ENCODE results near the gene MAP2K3.

DNA sequence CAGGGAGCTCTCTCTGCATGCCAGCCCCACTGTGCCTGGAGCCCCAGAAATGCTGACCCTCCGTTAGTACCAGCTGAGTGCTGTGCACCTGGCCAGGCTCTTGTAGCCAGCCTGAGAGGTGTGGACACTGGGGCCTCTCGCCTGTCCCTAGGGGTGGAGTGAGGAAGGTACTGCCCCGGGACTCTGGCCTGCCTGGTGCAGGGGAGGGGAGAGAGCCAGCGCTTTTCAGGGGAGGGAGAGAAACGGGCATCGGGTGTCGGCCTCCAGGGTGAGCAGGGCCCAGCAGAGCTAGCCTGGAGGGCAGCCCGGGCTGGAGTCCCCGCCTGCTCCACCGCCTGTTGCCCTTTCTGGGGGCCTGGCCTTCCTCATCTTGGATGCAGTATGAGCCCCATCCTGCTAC lies 13.1 kb downstream of the MAP2K3 start:
- TF ChIP-seq, protein P1, sequence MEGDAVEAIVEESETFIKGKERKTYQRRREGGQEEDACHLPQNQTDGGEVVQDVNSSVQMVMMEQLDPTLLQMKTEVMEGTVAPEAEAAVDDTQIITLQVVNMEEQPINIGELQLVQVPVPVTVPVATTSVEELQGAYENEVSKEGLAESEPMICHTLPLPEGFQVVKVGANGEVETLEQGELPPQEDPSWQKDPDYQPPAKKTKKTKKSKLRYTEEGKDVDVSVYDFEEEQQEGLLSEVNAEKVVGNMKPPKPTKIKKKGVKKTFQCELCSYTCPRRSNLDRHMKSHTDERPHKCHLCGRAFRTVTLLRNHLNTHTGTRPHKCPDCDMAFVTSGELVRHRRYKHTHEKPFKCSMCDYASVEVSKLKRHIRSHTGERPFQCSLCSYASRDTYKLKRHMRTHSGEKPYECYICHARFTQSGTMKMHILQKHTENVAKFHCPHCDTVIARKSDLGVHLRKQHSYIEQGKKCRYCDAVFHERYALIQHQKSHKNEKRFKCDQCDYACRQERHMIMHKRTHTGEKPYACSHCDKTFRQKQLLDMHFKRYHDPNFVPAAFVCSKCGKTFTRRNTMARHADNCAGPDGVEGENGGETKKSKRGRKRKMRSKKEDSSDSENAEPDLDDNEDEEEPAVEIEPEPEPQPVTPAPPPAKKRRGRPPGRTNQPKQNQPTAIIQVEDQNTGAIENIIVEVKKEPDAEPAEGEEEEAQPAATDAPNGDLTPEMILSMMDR (IDR thresholded peaks at IDR 0.05; ENCODE audit: extremely low read depth in 1 of 2, insufficient read depth in 1 of 2, low read depth in 1 of 2, low read length in 2 of 2): no peak
- TF ChIP-seq POLR2A (IDR thresholded peaks at IDR 0.05; ENCODE audit: low read depth, low read length) (no peak), POLR2AphosphoS5 (IDR thresholded peaks at IDR 0.05; ENCODE audit: insufficient read depth, low read depth, low read length) (no peak), EZH2 (IDR thresholded peaks at IDR 0.05; ENCODE audit: borderline replicate concordance, low read depth, low read length, severe bottlenecking) (no peak), JUN (IDR thresholded peaks at IDR 0.05; ENCODE audit: borderline replicate concordance, insufficient read depth, insufficient read length, low read depth) (no peak)

Data from endothelial cell of umbilical vein (primary cell).